ENCODE results near the gene ELMO1.

DNA sequence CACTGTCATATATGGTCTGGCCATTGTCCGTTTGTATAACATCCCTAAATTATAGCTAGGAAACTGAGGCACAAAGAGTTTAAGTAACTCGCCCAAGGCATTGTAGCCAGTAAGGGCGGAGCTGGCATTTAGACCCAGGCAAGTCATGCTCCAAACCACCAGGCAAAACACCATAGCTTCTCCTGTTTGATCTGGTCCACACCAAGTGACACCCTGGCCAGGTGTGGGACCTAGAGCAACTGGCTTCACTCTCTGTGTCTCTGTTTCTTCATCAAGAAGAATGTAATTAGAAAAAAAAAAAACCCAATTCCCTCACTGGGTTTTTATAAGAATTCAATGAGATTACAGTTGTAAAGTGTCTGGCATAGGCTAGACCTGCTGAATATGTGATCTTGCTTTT lies 639.2 kb downstream of the ELMO1 start:
- TF ChIP-seq, protein P1, sequence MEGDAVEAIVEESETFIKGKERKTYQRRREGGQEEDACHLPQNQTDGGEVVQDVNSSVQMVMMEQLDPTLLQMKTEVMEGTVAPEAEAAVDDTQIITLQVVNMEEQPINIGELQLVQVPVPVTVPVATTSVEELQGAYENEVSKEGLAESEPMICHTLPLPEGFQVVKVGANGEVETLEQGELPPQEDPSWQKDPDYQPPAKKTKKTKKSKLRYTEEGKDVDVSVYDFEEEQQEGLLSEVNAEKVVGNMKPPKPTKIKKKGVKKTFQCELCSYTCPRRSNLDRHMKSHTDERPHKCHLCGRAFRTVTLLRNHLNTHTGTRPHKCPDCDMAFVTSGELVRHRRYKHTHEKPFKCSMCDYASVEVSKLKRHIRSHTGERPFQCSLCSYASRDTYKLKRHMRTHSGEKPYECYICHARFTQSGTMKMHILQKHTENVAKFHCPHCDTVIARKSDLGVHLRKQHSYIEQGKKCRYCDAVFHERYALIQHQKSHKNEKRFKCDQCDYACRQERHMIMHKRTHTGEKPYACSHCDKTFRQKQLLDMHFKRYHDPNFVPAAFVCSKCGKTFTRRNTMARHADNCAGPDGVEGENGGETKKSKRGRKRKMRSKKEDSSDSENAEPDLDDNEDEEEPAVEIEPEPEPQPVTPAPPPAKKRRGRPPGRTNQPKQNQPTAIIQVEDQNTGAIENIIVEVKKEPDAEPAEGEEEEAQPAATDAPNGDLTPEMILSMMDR (IDR thresholded peaks at IDR 0.05): no peak
- TF ChIP-seq POLR2A (IDR thresholded peaks at IDR 0.05): no peak

All from lower leg skin (tissue), 3 donors.